NB4 (cell line): ENCODE measurements around the gene GLIPR1L2.
"Not testable (repeated sequence)": the region's sequence is repeated elsewhere in the genome, so short reads cannot be mapped to it uniquely, and the experiment has no call there.

Source experiments
- DNase-seq: peaks from one replicate; pipeline ENCODE4 v3.0.0; 2010; ENCODE audit warnings: low read depth
- H3K4me3 ChIP-seq: one replicate; pipeline ENCODE4 v1.5.1; 2011; ENCODE audit warnings: mild to moderate bottlenecking, low read depth, low read length, moderate library complexity
- MYC ChIP-seq: IDR thresholded peaks from 2 replicates; pipeline ENCODE4 v1.6.1; 2011; ENCODE audit warnings: low read depth, low read length
- POLR2A ChIP-seq: IDR thresholded peaks from 2 replicates; pipeline ENCODE4 v1.6.1; 2011; ENCODE audit warnings: mild to moderate bottlenecking; ENCODE audit not compliant: insufficient read length; ENCODE audit errors: extremely low read depth
- TF ChIP-seq, protein P1 (sequence below): IDR thresholded peaks from one replicate; pipeline ENCODE4 v1.5.1; 2012; ENCODE audit warnings: low read depth, low read length
- TF ChIP-seq, protein P2 (sequence below): IDR thresholded peaks from 2 replicates; pipeline ENCODE4 v1.6.1; 2011; ENCODE audit warnings: low read depth, low read length

Gene GLIPR1L2

DNA sequence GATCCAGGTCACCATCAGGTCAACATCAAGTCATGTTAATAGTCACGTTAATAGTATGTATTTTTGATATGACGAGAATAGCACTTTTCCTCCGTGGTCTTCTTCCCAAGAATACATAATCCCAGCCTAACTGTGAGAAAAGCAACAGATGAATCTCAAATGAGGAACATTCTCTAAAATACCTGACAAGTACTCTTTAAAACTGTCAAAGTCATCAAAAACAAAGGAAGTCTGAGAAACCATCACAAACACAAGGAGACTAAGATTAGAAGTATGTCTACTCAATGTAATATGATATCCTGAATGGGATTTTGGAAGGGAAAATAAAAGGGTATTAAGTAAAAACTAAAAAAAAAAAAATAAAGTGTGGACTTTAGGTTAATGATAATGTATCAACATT lies 52.8 kb downstream of the GLIPR1L2 start:
- H3K4me3 ChIP-seq = no peak overlapping the region
- DNase-seq = no peak
- TF ChIP-seq, protein P1, sequence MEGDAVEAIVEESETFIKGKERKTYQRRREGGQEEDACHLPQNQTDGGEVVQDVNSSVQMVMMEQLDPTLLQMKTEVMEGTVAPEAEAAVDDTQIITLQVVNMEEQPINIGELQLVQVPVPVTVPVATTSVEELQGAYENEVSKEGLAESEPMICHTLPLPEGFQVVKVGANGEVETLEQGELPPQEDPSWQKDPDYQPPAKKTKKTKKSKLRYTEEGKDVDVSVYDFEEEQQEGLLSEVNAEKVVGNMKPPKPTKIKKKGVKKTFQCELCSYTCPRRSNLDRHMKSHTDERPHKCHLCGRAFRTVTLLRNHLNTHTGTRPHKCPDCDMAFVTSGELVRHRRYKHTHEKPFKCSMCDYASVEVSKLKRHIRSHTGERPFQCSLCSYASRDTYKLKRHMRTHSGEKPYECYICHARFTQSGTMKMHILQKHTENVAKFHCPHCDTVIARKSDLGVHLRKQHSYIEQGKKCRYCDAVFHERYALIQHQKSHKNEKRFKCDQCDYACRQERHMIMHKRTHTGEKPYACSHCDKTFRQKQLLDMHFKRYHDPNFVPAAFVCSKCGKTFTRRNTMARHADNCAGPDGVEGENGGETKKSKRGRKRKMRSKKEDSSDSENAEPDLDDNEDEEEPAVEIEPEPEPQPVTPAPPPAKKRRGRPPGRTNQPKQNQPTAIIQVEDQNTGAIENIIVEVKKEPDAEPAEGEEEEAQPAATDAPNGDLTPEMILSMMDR = no peak
- TF ChIP-seq MYC (no peak), POLR2A (no peak)
- TF ChIP-seq, protein P2, sequence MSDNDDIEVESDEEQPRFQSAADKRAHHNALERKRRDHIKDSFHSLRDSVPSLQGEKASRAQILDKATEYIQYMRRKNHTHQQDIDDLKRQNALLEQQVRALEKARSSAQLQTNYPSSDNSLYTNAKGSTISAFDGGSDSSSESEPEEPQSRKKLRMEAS = no peak

DNA sequence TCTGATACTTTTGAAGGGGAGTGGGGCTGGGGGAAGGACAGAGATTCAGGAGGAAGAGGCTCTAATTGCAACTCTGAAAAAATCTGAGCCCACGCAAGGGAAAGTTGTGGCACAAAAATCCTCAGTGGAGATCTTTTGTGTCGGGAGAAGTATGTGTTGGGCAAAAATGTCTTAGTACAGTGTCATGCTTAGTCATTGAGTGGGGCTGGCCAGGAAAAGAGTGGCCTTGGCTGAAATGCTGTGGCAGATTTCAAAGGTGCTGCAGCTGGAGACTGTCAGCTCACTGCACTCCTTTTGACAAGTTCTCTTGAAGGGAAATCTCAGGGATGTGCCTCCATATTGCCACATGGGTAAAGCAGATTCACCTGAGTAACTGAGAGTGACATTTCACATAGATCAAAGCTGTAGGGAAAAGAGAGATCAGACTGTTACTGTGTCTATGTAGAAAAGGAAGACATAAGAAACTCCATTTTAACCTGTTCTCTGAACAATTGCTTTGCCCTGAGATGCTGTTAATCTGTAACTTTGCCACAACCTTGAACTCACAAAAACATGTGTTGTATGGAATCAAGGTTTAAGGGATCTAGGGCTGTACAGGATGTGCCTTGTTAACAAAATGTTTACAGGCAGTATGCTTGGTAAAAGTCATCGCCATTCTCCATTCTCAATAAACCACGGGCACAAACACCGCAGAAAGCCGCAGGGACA lies 53.7 kb downstream of the GLIPR1L2 start:
- TF ChIP-seq, protein P1 = no peak
- no peak overlapping the region for H3K4me3 ChIP-seq
- no peak for DNase-seq

DNA sequence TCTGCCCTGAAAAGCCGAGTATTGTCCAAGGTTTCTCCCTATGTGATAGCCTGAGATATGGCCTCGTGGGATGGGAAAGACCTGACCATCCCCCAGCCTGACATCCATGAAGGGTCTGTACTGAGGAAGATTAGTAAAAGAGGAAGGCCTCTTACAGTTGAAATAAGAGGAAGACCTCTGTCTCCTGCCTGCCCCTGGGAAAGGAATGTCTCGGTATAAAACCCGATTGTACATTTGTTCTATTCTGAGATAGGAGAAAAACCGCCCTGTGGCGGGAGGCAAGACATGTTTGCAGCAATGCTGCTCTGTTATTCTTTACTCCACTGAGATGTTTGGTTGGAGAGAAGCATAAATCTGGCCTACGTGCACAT lies 54.2 kb downstream of the GLIPR1L2 start:
- not testable (repeated sequence) for DNase-seq

DNA sequence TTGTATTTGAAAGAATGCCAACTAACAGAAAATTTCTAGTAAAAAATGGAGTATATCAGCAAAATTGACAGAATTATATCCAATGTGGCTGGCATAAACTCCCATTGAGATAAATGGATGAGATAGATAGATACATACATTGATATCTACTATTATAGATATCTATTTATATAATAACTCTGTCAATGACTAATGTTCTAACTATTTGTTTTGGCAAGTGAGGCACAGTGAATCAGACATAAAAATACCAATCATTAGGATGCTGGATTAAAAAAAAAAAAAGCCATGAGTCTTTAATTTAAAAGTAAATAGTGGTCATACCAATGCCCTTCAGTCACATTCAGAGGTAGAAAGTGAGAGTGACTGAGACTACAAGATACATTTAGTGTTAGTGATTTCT lies 56.0 kb downstream of the GLIPR1L2 start:
- no peak for DNase-seq
- H3K4me3 ChIP-seq = no peak overlapping the region
- TF ChIP-seq MYC (no peak), POLR2A (no peak)
- TF ChIP-seq, protein P2 = no peak
- TF ChIP-seq, protein P1 = no peak

More for the DNA sequence above, 54.2 kb downstream of the GLIPR1L2 start:
- H3K4me3 ChIP-seq = not testable (repeated sequence)

DNA sequence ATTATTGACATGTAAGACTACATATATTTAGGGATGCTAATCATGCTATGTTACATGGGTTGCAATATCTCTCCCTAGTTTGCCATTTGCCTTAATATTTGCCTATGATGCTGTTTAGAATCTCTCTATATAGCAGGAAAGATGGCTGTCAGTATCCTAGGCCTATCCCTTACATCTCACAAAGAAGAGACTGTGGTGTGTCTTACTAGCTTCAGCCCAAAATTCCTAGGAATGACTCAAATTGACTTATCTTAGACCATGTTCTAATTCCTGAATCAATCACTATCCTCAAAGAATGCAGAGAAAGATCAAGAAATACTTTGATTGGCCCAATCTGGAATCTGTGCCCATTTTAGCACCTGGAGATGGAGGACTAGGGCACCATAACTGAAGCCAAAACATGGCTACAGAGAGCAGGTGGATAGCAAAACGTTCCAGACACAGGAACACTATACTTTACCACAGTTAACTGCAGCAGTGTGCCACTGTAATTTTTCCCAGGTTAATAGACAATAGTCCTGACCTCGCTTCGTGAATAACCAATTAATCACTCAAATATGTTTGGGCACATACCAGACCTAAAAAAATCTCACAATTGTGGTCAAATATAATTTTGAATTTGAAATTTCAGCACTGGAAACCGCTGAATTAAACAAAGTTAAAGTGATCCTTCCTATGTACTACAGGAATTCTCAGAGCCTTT lies 57.0 kb downstream of the GLIPR1L2 start:
- no peak overlapping the region for H3K4me3 ChIP-seq
- no peak for DNase-seq
- no peak for TF ChIP-seq MYC
- no peak for TF ChIP-seq POLR2A
- TF ChIP-seq, protein P2 = no peak
- TF ChIP-seq, protein P1 = no peak

DNA sequence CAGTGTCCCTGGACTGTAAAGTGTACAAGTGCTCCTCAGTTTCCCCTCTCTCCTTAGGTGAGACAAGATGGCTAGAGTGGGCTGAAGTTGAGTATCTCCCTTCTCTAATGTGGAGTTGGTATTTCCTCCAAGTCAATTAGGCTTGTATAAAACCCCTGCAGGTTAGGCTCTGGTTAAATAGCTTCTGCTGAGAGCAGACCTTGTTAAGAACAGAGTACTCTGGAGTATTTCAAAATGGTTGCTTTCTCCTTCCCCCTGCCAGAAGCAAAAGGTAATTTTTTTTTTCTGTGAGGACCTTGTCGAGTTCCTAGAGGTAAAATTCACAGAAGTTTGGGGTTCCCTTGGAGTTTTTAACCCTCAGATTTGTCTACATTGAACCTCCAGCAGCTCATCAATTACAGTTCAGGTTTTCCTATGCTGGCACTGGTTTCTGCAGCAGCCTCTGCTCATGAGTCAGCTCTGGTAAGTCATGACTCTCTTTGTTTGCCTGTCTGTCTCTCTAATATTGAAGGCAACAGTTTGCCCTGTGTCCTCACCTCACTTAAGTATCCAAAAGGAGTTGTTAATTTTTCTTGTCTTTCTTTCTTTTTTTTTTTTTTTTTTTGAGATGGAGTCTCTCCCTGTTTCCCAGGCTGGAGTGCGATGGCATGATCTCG lies 61.9 kb downstream of the GLIPR1L2 start:
- H3K4me3 ChIP-seq = no peak overlapping the region
- no peak for DNase-seq
- TF ChIP-seq POLR2A (no peak), MYC (no peak)
- TF ChIP-seq, protein P2 = no peak
- TF ChIP-seq, protein P1 = no peak
